B cell (primary cell): ENCODE measurements around the gene CMC2. TPM values are rescaled to one million over a fixed set of nuclear protein-coding genes. Genes with fewer than 3 reads are reported as not detected.

ENCODE experiments used
- ATAC-seq: fragments of 200-7000 bp; cut with Tn5 transposase; one replicate; pipeline ENCODE4 v1.10.0; 2021; ENCODE audit warnings: low read depth, mild to moderate bottlenecking, moderate number of reproducible peaks, moderate library complexity
- CTCF ChIA-PET: fragments of 350-600 bp; sonication (Branson Sonifier 250); formaldehyde crosslinking; loops from one replicate; lab custom pipeline; 2021; ENCODE audit warnings: antibody characterized with exemption, inconsistent platforms; lab: Charles Lee
- POLR2A ChIA-PET: fragments of 350-600 bp; sonication (Branson Sonifier 250); formaldehyde crosslinking; loops from one replicate; lab custom pipeline; 2021; ENCODE audit warnings: antibody characterized with exemption; lab: Charles Lee
- DNase-seq: peaks from one replicate; pipeline ENCODE4 v3.0.0; 2013
- H2AFZ ChIP-seq: 2 replicates; pipeline ENCODE4 v1.6.1; 2012; ENCODE audit warnings: mild to moderate bottlenecking, low read depth, low read length; ENCODE audit not compliant: insufficient read depth, poor library complexity, severe bottlenecking
- H3K27ac ChIP-seq, 2 donors: 1 replicate in 1 of 2; 2 replicates in 1 of 2; pipeline ENCODE4 v1.5.1; 2012 to 2013; ENCODE audit warnings: low read length in 2 of 2, mild to moderate bottlenecking in 2 of 2, moderate library complexity in 1 of 2
- H3K27me3 ChIP-seq, 4 experiments: fragments of 200-600 bp in 1 of 4; sonication (generic) in 1 of 4; replicated peaks in 1 of 4; 1 replicate in 2 of 4; 2 replicates in 2 of 4; pipeline versions ENCODE4 v1.6.1 to v1.7.0; 2013 to 2016; ENCODE audit warnings: low read length in 3 of 4, mild to moderate bottlenecking in 2 of 4, mixed read lengths in 1 of 4, moderate library complexity in 1 of 4; ENCODE audit not compliant: insufficient read depth in 4 of 4, control insufficient read depth in 3 of 4; ENCODE audit errors: control extremely low read depth in 1 of 4
- H3K36me3 ChIP-seq, 2 experiments: replicated peaks in 1 of 2; 1 replicate in 1 of 2; 2 replicates in 1 of 2; pipeline versions ENCODE4 v1.6.1 to v1.7.1; 2013; ENCODE audit warnings: low read length in 1 of 2; ENCODE audit not compliant: insufficient read depth in 2 of 2, control insufficient read depth in 1 of 2; ENCODE audit errors: control extremely low read depth in 1 of 2, extremely low read depth in 1 of 2
- H3K4me1 ChIP-seq, 2 donors: fragments of 200-600 bp in 1 of 2; sonication (generic) in 1 of 2; 1 replicate in 1 of 2; 2 replicates in 1 of 2; pipeline versions ENCODE4 v1.5.1 to v1.6.1; 2013 to 2017; ENCODE audit warnings: low read length in 2 of 2; ENCODE audit not compliant: control insufficient read depth in 2 of 2, insufficient read depth in 2 of 2
- H3K4me2 ChIP-seq: replicated peaks from 2 replicates; pipeline ENCODE3; 2012; ENCODE audit warnings: mild to moderate bottlenecking, low read depth, low read length; ENCODE audit not compliant: poor library complexity, severe bottlenecking
- H3K4me3 ChIP-seq, 5 experiments: fragments of 200-600 bp in 1 of 5; sonication (generic) in 1 of 5; 1 replicate in 3 of 5; 2 replicates in 2 of 5; pipeline versions ENCODE4 v1.5.1 to v1.7.0; 2011 to 2016; ENCODE audit warnings: low read length in 4 of 5, mild to moderate bottlenecking in 4 of 5, low read depth in 2 of 5, control low read depth in 1 of 5, moderate library complexity in 1 of 5; ENCODE audit not compliant: insufficient read depth in 1 of 5; ENCODE audit errors: control extremely low read depth in 1 of 5, extremely low read depth in 1 of 5
- H3K79me2 ChIP-seq: fragments of 200-600 bp; sonication (generic); one replicate; pipeline ENCODE4 v1.6.0; 2016; ENCODE audit warnings: low read length; ENCODE audit not compliant: control insufficient read depth, insufficient read depth
- H3K9ac ChIP-seq: fragments of 200-600 bp; sonication (generic); 2 replicates; pipeline ENCODE4 v1.6.1; 2017; ENCODE audit warnings: mild to moderate bottlenecking, low read length, moderate library complexity
- H3K9me3 ChIP-seq, 3 donors: one replicate each; pipeline versions ENCODE4 v1.6.1 to v1.7.1; 2013; ENCODE audit warnings: low read length in 2 of 3; ENCODE audit not compliant: control insufficient read depth in 2 of 3, insufficient read depth in 1 of 3; ENCODE audit errors: control extremely low read depth in 1 of 3
- H4K20me1 ChIP-seq: 2 replicates; pipeline ENCODE4 v1.6.0; 2012; ENCODE audit warnings: mild to moderate bottlenecking, low read length; ENCODE audit not compliant: insufficient read depth, control insufficient read depth, poor library complexity, severe bottlenecking
- H3K27ac Mint-ChIP-seq: one replicate; pipeline ENCODE4 v1.8.0; 2021; ENCODE audit warnings: mixed read lengths
- H3K27me3 Mint-ChIP-seq: one replicate; pipeline ENCODE4 v1.8.0; 2021; ENCODE audit warnings: mixed read lengths
- H3K4me1 Mint-ChIP-seq: one replicate; pipeline ENCODE4 v1.8.0; 2021; ENCODE audit warnings: mixed read lengths
- H3K4me3 Mint-ChIP-seq: one replicate; pipeline ENCODE4 v1.8.0; 2021; ENCODE audit warnings: mixed read lengths
- H3K9me3 Mint-ChIP-seq: one replicate; pipeline ENCODE4 v1.8.0; 2022; ENCODE audit warnings: mixed read lengths; ENCODE audit not compliant: insufficient read depth
- EZH2 ChIP-seq: IDR thresholded peaks from 2 replicates; pipeline ENCODE4 v1.6.1; 2012; ENCODE audit warnings: borderline replicate concordance, low read depth, mild to moderate bottlenecking, moderate library complexity, low read length; ENCODE audit not compliant: insufficient read depth, poor library complexity, severe bottlenecking
- WGBS: methylation state at CpG from one replicate; pipeline ENCODE4 v1.1.5; 2013; ENCODE audit warnings: missing lambda C conversion rate; ENCODE audit not compliant: insufficient coverage; 5-methylcytosine and 5-hydroxymethylcytosine counted together
- intact Hi-C: fragments of 100-400 bp; cut with micrococcal nuclease; formaldehyde crosslinking; loops from one replicate; pipeline ENCODE4 v1.10.0; 2022
- polyA plus RNA-seq: library from polyadenylated mRNA; depleted of rRNA; stranded (reverse); fragments of >200 nt; gene quantifications from 2 replicates; pipeline ENCODE4 v1.2.3, GENCODE V29; 2012
- total RNA-seq, 2 donors: library from RNA; stranded (reverse); fragments of 120-200 nt in 1 of 2; gene quantifications; 1 replicate in 1 of 2; 2 replicates in 1 of 2; pipeline versions ENCODE4 v1.2.3 to v1.2.4, GENCODE V29; 2013 to 2022
- TF ChIP-seq, protein P1 (sequence below): fragments of 200-600 bp; IDR thresholded peaks from one replicate; pipeline ENCODE4 v1.8.0; 2022; ENCODE audit warnings: antibody characterized with exemption, mild to moderate bottlenecking

Gene CMC2
- total and polyA plus RNA-seq, 2 donors (not counting 1 experiment from before 2014, with no cell fraction given): 21.4 to 40.8 TPM

DNA sequence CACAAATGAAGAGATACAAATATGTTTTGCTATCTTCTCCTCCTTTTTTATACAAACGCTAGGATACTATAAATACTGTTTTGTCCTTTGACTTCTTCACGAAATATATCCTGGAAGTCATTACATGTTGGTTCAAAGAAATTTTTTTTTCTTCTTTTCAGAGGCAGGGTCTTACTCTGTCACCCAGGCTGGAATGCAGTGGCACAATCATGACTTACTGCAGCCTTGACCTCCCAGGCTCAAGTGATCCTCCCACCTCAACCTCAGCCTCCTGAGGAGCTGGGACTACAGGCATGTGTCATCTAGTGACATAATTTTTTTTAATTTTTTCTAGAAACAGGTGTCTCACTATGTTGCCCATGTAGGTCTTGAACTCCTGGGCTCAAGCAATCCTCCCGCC lies 16.1 kb downstream of the CMC2 start:
- H3K4me3 Mint-ChIP-seq: no peak overlapping the region
- POLR2A ChIA-PET: no interaction called here
- H3K27ac ChIP-seq: no peak overlapping the region
- DNase-seq: no peak
- H3K79me2 ChIP-seq: peaks cover 50% of the 10 kb centered on the region
- no peak overlapping the region for H2AFZ ChIP-seq
- no peak overlapping the region for H3K27ac Mint-ChIP-seq
- H3K27me3 ChIP-seq: no peaks in the 10 kb centered on the region
- peaks cover 5% of the 10 kb centered on the region for H3K4me1 Mint-ChIP-seq
- no peak overlapping the region for H3K4me2 ChIP-seq
- TF ChIP-seq, protein P1, sequence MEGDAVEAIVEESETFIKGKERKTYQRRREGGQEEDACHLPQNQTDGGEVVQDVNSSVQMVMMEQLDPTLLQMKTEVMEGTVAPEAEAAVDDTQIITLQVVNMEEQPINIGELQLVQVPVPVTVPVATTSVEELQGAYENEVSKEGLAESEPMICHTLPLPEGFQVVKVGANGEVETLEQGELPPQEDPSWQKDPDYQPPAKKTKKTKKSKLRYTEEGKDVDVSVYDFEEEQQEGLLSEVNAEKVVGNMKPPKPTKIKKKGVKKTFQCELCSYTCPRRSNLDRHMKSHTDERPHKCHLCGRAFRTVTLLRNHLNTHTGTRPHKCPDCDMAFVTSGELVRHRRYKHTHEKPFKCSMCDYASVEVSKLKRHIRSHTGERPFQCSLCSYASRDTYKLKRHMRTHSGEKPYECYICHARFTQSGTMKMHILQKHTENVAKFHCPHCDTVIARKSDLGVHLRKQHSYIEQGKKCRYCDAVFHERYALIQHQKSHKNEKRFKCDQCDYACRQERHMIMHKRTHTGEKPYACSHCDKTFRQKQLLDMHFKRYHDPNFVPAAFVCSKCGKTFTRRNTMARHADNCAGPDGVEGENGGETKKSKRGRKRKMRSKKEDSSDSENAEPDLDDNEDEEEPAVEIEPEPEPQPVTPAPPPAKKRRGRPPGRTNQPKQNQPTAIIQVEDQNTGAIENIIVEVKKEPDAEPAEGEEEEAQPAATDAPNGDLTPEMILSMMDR: no peak
- no peak for TF ChIP-seq EZH2
- no peaks in the 10 kb centered on the region for H3K4me1 ChIP-seq
- no peak overlapping the region for H3K9ac ChIP-seq
- no peaks in the 10 kb centered on the region for H3K9me3 Mint-ChIP-seq
- H3K27me3 Mint-ChIP-seq: no peaks in the 10 kb centered on the region
- no peak overlapping the region for H3K4me3 ChIP-seq
- ATAC-seq: no peak
- H3K36me3 ChIP-seq: peaks cover 0 to 8% of the 10 kb centered on the region in 2 experiments
- CTCF ChIA-PET: interaction anchor here (0.8 kb wide), 1 partner anchor 45 kb away, joined by 3 read pairs; the partner anchor contains the start of gene ATMIN
- H3K9me3 ChIP-seq: no peaks in the 10 kb centered on the region
- H4K20me1 ChIP-seq: no peaks in the 10 kb centered on the region
- WGBS: 100% methylated on average over 2 of the region's 3 CpGs
- intact Hi-C loops: no loop called here

DNA sequence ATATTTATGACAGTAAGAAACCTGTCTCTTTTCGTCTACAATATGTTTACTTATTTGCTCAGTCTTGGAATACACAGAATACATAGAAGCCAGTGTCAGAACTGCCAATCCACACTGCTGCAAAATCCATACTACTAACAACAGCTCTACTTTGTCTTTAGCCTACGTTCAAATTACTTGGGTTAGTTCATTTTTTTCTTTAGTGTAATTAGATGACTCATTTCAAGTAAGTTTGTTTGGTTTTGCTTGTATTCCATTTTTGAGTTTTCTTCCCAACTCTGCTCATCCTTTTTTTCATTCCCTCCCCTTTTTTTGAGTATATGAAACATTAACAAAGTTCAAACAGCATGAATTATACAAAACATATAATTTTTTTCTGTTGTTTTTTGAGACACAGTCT lies 16.9 kb downstream of the CMC2 start:
- TF ChIP-seq EZH2: no peak
- TF ChIP-seq, protein P1: no peak
- no peaks in the 10 kb centered on the region for H3K4me1 ChIP-seq
- no peaks in the 10 kb centered on the region for H3K9me3 ChIP-seq
- Mint-ChIP-seq H3K27ac (no peak overlapping the region), H3K9me3 (no peaks in the 10 kb centered on the region), H3K27me3 (no peaks in the 10 kb centered on the region), H3K4me3 (no peak overlapping the region), H3K4me1 (peaks cover 5% of the 10 kb centered on the region)
- no peak overlapping the region for H3K4me3 ChIP-seq
- no peaks in the 10 kb centered on the region for H3K27me3 ChIP-seq
- CTCF ChIA-PET: interaction anchor here (0.8 kb wide), 1 partner anchor 46 kb away, joined by 3 read pairs; the partner anchor contains the start of gene ATMIN
- peaks cover 44% of the 10 kb centered on the region for H3K79me2 ChIP-seq
- WGBS: 90% methylated on average over 1 of the region's 2 CpGs
- H3K27ac ChIP-seq: no peak overlapping the region
- no peaks in the 10 kb centered on the region for H4K20me1 ChIP-seq
- H3K9ac ChIP-seq: no peak overlapping the region
- peaks cover 0 to 8% of the 10 kb centered on the region in 2 experiments for H3K36me3 ChIP-seq
- no peak for DNase-seq
- no peak overlapping the region for H3K4me2 ChIP-seq
- no peak overlapping the region for H2AFZ ChIP-seq
- ATAC-seq: no peak
- POLR2A ChIA-PET: no interaction called here
- intact Hi-C loops: no loop called here
